ENCODE data around the gene APOA5.

DNA sequence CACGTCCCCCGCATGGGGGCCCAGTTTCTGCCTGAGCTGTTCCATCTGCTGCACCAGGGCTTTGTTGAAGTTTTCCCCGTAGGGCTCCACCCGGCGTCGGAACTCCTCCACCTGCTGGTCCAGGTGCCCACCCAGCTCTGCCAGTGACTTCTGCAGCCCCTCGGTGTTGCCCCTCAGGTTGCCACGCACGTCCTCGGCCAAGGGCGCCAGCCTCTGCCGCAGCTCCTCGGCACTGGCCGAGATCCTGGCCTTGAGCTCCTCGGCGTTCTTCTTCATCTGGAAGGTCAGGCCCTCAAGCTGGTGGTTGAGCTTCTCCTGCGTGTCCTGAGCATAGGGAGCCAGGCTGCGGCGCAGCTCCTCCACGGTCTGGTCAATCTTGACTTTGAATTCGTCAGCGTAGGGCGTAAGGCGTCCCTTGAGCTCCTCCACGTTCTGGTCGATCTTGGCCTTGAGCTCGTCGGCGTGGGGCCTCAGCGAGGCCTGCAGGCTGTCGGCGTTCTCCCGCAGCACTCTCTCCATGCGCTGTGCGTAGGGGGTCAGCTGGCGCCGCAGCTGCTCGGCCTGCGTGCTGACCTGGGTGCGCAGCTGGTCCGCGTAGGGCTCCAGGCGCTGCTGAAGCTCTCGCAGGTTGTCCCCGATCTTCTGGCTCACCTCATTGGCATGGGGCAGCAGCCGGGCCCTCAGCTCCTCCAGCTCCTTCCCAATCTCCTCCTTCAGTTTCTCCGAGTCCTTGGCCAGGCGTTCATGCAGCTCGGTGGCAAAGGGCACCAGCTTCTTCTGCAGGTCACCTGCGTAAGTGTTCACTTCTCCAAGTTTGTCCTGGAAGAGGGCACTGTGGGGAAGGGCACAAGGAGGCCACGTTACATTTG lies 29.6 kb upstream of the APOA5 start:
- TF ChIP-seq ZNF484 (CRISPR knock-in tag; IDR thresholded peaks at IDR 0.05; ENCODE audit: borderline replicate concordance, low read depth), result no peak
- TF ChIP-seq, protein P1, sequence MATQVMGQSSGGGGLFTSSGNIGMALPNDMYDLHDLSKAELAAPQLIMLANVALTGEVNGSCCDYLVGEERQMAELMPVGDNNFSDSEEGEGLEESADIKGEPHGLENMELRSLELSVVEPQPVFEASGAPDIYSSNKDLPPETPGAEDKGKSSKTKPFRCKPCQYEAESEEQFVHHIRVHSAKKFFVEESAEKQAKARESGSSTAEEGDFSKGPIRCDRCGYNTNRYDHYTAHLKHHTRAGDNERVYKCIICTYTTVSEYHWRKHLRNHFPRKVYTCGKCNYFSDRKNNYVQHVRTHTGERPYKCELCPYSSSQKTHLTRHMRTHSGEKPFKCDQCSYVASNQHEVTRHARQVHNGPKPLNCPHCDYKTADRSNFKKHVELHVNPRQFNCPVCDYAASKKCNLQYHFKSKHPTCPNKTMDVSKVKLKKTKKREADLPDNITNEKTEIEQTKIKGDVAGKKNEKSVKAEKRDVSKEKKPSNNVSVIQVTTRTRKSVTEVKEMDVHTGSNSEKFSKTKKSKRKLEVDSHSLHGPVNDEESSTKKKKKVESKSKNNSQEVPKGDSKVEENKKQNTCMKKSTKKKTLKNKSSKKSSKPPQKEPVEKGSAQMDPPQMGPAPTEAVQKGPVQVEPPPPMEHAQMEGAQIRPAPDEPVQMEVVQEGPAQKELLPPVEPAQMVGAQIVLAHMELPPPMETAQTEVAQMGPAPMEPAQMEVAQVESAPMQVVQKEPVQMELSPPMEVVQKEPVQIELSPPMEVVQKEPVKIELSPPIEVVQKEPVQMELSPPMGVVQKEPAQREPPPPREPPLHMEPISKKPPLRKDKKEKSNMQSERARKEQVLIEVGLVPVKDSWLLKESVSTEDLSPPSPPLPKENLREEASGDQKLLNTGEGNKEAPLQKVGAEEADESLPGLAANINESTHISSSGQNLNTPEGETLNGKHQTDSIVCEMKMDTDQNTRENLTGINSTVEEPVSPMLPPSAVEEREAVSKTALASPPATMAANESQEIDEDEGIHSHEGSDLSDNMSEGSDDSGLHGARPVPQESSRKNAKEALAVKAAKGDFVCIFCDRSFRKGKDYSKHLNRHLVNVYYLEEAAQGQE (IDR thresholded peaks at IDR 0.05; ENCODE audit: borderline replicate concordance in 1 of 2, low read depth in 1 of 2, low read length in 2 of 2), result no peak
- no peak for TF ChIP-seq CBX1 (IDR thresholded peaks at IDR 0.05; ENCODE audit: low read depth)
- no peak for TF ChIP-seq ZBTB3 (CRISPR knock-in tag; IDR thresholded peaks at IDR 0.05; ENCODE audit: borderline replicate concordance, low read depth)
- TF ChIP-seq POLR2AphosphoS2 (IDR thresholded peaks at IDR 0.05; ENCODE audit: low read depth, low read length), result no peak
- TF ChIP-seq ZNF335 (CRISPR knock-in tag; IDR thresholded peaks at IDR 0.05), result no peak
- TF ChIP-seq, protein P2, sequence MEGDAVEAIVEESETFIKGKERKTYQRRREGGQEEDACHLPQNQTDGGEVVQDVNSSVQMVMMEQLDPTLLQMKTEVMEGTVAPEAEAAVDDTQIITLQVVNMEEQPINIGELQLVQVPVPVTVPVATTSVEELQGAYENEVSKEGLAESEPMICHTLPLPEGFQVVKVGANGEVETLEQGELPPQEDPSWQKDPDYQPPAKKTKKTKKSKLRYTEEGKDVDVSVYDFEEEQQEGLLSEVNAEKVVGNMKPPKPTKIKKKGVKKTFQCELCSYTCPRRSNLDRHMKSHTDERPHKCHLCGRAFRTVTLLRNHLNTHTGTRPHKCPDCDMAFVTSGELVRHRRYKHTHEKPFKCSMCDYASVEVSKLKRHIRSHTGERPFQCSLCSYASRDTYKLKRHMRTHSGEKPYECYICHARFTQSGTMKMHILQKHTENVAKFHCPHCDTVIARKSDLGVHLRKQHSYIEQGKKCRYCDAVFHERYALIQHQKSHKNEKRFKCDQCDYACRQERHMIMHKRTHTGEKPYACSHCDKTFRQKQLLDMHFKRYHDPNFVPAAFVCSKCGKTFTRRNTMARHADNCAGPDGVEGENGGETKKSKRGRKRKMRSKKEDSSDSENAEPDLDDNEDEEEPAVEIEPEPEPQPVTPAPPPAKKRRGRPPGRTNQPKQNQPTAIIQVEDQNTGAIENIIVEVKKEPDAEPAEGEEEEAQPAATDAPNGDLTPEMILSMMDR (CRISPR knock-in tag; IDR thresholded peaks at IDR 0.05), result no peak
- TF ChIP-seq EZH2 (conservative IDR thresholded peaks at IDR 0.05; ENCODE audit: low read depth, low read length), result no peak
- TF ChIP-seq TIGD3 (CRISPR knock-in tag; IDR thresholded peaks at IDR 0.05; ENCODE audit: borderline replicate concordance), result no peak
- TF ChIP-seq, protein P3, sequence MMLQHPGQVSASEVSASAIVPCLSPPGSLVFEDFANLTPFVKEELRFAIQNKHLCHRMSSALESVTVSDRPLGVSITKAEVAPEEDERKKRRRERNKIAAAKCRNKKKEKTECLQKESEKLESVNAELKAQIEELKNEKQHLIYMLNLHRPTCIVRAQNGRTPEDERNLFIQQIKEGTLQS (CRISPR knock-in tag; IDR thresholded peaks at IDR 0.05), result no peak
- no peak for TF ChIP-seq ZFP62 (CRISPR knock-in tag; IDR thresholded peaks at IDR 0.05)
- no peak for TF ChIP-seq POLR2A (IDR thresholded peaks at IDR 0.05; ENCODE audit: insufficient read depth in 1 of 2, low read depth in 2 of 2, low read length in 2 of 2)
- TF ChIP-seq PPARG (CRISPR knock-in tag; conservative IDR thresholded peaks at IDR 0.05), result no peak

All from HepG2 (cell line).